Stimulated activated naive B cell treated with anti-CD40 and anti-IgM and Interleukin-4, amounts not matched to agents 10 μg/mL and 1 μg/mL and 100 μg/mL, for 72 hours (primary cell): ENCODE measurements around the gene SHANK1.

ENCODE experiments used
- ATAC-seq, 2 donors: fragments of 150-1000 bp; cut with Tn5 transposase; replicated peaks; 2 replicates each; pipeline ENCODE4 v1.10.0; 2021; ENCODE audit warnings: moderate library complexity in 1 of 2
- DNase-seq: peaks from one replicate; pipeline ENCODE4 v3.0.0; 2021
- H3K27ac Mint-ChIP-seq: one replicate; pipeline ENCODE4 v1.8.0; 2022; ENCODE audit warnings: mild to moderate bottlenecking, mixed read lengths
- H3K27me3 Mint-ChIP-seq, 2 donors: one replicate each; pipeline ENCODE4 v1.8.0; 2022; ENCODE audit warnings: mixed read lengths in 2 of 2
- H3K36me3 Mint-ChIP-seq, 2 donors: one replicate each; pipeline ENCODE4 v1.8.0; 2022; ENCODE audit warnings: mixed read lengths in 2 of 2, mild to moderate bottlenecking in 1 of 2
- H3K4me1 Mint-ChIP-seq, 2 donors: one replicate each; pipeline ENCODE4 v1.8.0; 2022; ENCODE audit warnings: mixed read lengths in 2 of 2, mild to moderate bottlenecking in 1 of 2
- H3K4me3 Mint-ChIP-seq, 2 donors: one replicate each; pipeline ENCODE4 v1.8.0; 2022; ENCODE audit warnings: mild to moderate bottlenecking in 2 of 2, mixed read lengths in 2 of 2, moderate library complexity in 1 of 2
- H3K9me3 Mint-ChIP-seq, 2 donors: one replicate each; pipeline ENCODE4 v1.8.0; 2022; ENCODE audit warnings: mixed read lengths in 2 of 2, mild to moderate bottlenecking in 1 of 2

The SHANK1 gene

GRCh38 chr19:50712833-50713232 lies 6.8 kb downstream of the SHANK1 start:
- no peak overlapping the region for H3K27ac Mint-ChIP-seq
- no peak overlapping the region for H3K4me3 Mint-ChIP-seq
- peaks cover 10 to 15% of the 10 kb centered on the region in 2 donors for H3K4me1 Mint-ChIP-seq
- H3K27me3 Mint-ChIP-seq: peaks cover 58 to 61% of the 10 kb centered on the region in 2 donors
- ATAC-seq (no peak), DNase-seq (no peak)
- H3K36me3 Mint-ChIP-seq: peaks cover 0 to 4% of the 10 kb centered on the region in 2 donors
- no peaks in the 10 kb centered on the region for H3K9me3 Mint-ChIP-seq

GRCh38 chr19:50711805-50712204 lies 7.8 kb downstream of the SHANK1 start:
- Mint-ChIP-seq H3K36me3 (no peaks in the 10 kb centered on the region), H3K27me3 (peaks cover 53 to 57% of the 10 kb centered on the region in 2 donors), H3K4me1 (peaks cover 2 to 7% of the 10 kb centered on the region in 2 donors), H3K27ac (no peak overlapping the region), H3K4me3 (no peak overlapping the region), H3K9me3 (no peaks in the 10 kb centered on the region)
- DNase-seq: no peak
- ATAC-seq: no peak

- H3K4me1 Mint-ChIP-seq: peaks cover 2 to 7% of the 10 kb centered on the region in 2 donors
- H3K4me3 Mint-ChIP-seq: no peak overlapping the region
- no peaks in the 10 kb centered on the region for H3K36me3 Mint-ChIP-seq
- no peak overlapping the region for H3K27ac Mint-ChIP-seq
- DNase-seq (no peak), ATAC-seq (no peak)
- H3K27me3 Mint-ChIP-seq: peaks cover 52 to 56% of the 10 kb centered on the region in 2 donors
- H3K9me3 Mint-ChIP-seq: peaks cover 0 to 2% of the 10 kb centered on the region in 2 donors
These were observed 8.4 kb downstream of the SHANK1 start for GRCh38 chr19:50711196-50711595.

DNA sequence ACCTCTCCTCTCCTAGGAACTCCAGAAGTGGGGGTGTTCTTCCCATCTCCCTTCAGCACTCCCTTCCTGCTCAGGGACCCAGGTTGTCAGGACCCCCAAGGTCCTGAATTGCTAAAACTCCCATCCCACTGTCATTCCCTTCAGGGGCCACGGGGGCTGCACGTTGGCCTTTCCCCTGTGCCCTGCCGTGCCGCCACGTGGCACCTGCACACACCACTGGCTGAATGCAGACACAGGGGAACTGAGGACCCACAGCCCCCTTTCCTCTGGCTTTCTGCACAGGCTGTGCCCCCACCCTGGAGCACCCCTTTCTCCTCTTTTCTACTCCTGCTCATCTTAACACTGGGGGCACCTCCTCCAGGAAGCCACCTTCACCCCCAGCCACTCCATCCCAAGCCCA lies 9.0 kb downstream of the SHANK1 start:
- no peak overlapping the region for H3K4me3 Mint-ChIP-seq
- peaks cover 2 to 9% of the 10 kb centered on the region in 2 donors for H3K4me1 Mint-ChIP-seq
- peaks cover 0 to 2% of the 10 kb centered on the region in 2 donors for H3K9me3 Mint-ChIP-seq
- DNase-seq (no peak), ATAC-seq (no peak)
- no peaks in the 10 kb centered on the region for H3K36me3 Mint-ChIP-seq
- no peak overlapping the region for H3K27ac Mint-ChIP-seq
- peaks cover 49 to 53% of the 10 kb centered on the region in 2 donors for H3K27me3 Mint-ChIP-seq

- no peak overlapping the region for H3K27ac Mint-ChIP-seq
- H3K9me3 Mint-ChIP-seq: peaks cover 0 to 2% of the 10 kb centered on the region in 2 donors
- DNase-seq (no peak), ATAC-seq (no peak)
- H3K27me3 Mint-ChIP-seq: peaks cover 46 to 51% of the 10 kb centered on the region in 2 donors
- H3K36me3 Mint-ChIP-seq: no peaks in the 10 kb centered on the region
- no peak overlapping the region for H3K4me3 Mint-ChIP-seq
- H3K4me1 Mint-ChIP-seq: peaks cover 3 to 12% of the 10 kb centered on the region in 2 donors
These were observed 9.5 kb downstream of the SHANK1 start for GRCh38 chr19:50710094-50710493.

- Mint-ChIP-seq H3K27me3 (peaks cover 44 to 50% of the 10 kb centered on the region in 2 donors), H3K36me3 (no peaks in the 10 kb centered on the region), H3K4me1 (peaks cover 5 to 11% of the 10 kb centered on the region in 2 donors), H3K27ac (no peak overlapping the region), H3K9me3 (peaks cover 0 to 2% of the 10 kb centered on the region in 2 donors), H3K4me3 (no peak overlapping the region)
- DNase-seq: no peak
- no peak for ATAC-seq
These were observed 11.3 kb downstream of the SHANK1 start for GRCh38 chr19:50708179-50708879.

GRCh38 chr19:50706387-50706786 lies 13.2 kb downstream of the SHANK1 start:
- Mint-ChIP-seq H3K36me3 (no peaks in the 10 kb centered on the region), H3K4me1 (peaks cover 3 to 5% of the 10 kb centered on the region in 2 donors), H3K27ac (no peak overlapping the region), H3K9me3 (peaks cover 0 to 2% of the 10 kb centered on the region in 2 donors), H3K27me3 (peaks cover 37 to 57% of the 10 kb centered on the region in 2 donors), H3K4me3 (no peak overlapping the region)
- ATAC-seq: no peak
- no peak for DNase-seq

DNA sequence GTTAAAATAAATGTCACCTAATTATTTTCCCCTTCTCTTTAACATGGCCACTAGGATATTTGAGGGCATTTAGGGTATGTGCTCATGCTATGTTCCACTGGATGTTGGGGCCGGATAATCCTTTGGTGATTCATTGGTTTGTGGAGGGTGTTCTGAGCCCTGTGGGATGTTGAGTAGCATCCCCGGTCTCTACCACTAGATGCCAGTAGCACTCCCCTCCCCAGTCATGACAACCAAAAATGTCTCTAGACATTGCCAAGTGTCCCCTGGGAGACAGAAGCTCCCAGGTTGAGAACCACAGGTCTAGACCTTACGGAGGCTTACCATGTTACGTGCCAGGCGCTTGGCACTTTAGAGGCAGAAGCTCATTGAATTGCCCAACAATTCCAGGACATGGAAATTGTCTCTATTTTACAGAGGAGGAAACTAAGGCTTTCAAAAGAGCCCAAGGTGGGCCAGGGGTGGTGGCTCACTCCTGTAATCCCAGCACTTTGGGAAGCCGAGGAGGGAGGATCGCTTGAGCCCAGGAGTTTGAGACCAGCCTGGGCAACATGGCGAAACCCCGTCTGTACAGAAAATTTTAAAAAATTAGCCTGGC lies 14.1 kb downstream of the SHANK1 start:
- peaks cover 28 to 52% of the 10 kb centered on the region in 2 donors for H3K27me3 Mint-ChIP-seq
- ATAC-seq (peak; percentile 93 to 97), DNase-seq (peak; percentile 61)
- H3K27ac Mint-ChIP-seq: no peak overlapping the region
- peaks cover 0 to 2% of the 10 kb centered on the region in 2 donors for H3K9me3 Mint-ChIP-seq
- H3K4me1 Mint-ChIP-seq: peaks cover 3 to 5% of the 10 kb centered on the region in 2 donors
- no peaks in the 10 kb centered on the region for H3K36me3 Mint-ChIP-seq
- no peak overlapping the region for H3K4me3 Mint-ChIP-seq

GRCh38 chr19:50703915-50704796 lies 15.4 kb downstream of the SHANK1 start:
- no peaks in the 10 kb centered on the region for H3K36me3 Mint-ChIP-seq
- H3K9me3 Mint-ChIP-seq: peaks cover 0 to 2% of the 10 kb centered on the region in 2 donors
- H3K27me3 Mint-ChIP-seq: peaks cover 41 to 66% of the 10 kb centered on the region in 2 donors
- peaks cover 3 to 5% of the 10 kb centered on the region in 2 donors for H3K4me1 Mint-ChIP-seq
- DNase-seq: no peak
- H3K4me3 Mint-ChIP-seq: no peak overlapping the region
- no peak for ATAC-seq
- no peak overlapping the region for H3K27ac Mint-ChIP-seq

- H3K36me3 Mint-ChIP-seq: no peaks in the 10 kb centered on the region
- H3K4me1 Mint-ChIP-seq: peaks cover 3 to 5% of the 10 kb centered on the region in 2 donors
- peaks cover 47 to 76% of the 10 kb centered on the region in 2 donors for H3K27me3 Mint-ChIP-seq
- no peak overlapping the region for H3K4me3 Mint-ChIP-seq
- ATAC-seq: no peak
- no peak overlapping the region for H3K27ac Mint-ChIP-seq
- DNase-seq: no peak
- peaks cover 0 to 2% of the 10 kb centered on the region in 2 donors for H3K9me3 Mint-ChIP-seq
These were observed 16.5 kb downstream of the SHANK1 start for GRCh38 chr19:50702871-50703829.

DNA sequence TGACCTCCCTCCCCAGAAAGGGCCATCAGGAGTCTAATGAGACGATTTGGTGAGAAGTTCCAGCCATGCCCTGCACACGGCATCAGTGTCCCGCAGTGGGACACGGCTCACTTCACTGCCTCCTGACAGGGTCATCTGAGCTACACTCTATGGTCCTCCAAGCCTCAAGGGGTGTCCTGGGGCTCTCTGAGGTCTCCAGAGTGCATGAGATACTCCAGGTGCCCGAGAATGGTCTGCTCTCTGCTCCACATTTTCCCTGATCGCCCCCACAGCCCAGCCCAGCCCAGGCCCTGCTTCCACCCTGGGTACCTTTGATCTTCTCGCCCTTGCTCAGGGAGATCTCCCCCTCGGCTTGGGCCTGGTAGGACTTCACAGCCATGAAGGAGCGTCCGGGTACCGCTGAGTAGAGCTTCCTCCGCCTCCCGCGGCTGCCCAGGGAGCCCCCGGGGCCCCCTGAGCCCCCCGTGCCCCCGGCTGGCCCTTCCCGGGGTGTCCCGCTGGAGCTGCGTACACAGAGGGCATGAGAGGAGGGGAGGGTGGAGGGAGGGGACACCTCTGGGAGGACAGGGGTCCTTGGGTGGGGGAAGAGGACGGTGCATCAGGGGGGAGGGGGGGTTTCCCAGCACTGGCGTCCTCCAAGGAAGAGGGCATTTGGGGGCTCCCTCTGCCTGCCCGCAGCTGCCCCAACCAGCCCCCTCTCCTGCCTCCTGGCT lies 17.3 kb downstream of the SHANK1 start:
- Mint-ChIP-seq H3K4me1 (peaks cover 3 to 5% of the 10 kb centered on the region in 2 donors), H3K36me3 (no peaks in the 10 kb centered on the region), H3K9me3 (peaks cover 0 to 2% of the 10 kb centered on the region in 2 donors), H3K27ac (no peak overlapping the region), H3K27me3 (peaks cover 52 to 80% of the 10 kb centered on the region in 2 donors), H3K4me3 (no peak overlapping the region)
- no peak for DNase-seq
- ATAC-seq: no peak

GRCh38 chr19:50701367-50701985 lies 18.1 kb downstream of the SHANK1 start:
- no peaks in the 10 kb centered on the region for H3K36me3 Mint-ChIP-seq
- peaks cover 58 to 83% of the 10 kb centered on the region in 2 donors for H3K27me3 Mint-ChIP-seq
- no peak for ATAC-seq
- peaks cover 3 to 5% of the 10 kb centered on the region in 2 donors for H3K4me1 Mint-ChIP-seq
- H3K9me3 Mint-ChIP-seq: peaks cover 0 to 2% of the 10 kb centered on the region in 2 donors
- no peak for DNase-seq
- no peak overlapping the region for H3K4me3 Mint-ChIP-seq
- H3K27ac Mint-ChIP-seq: no peak overlapping the region
